GM23248 (cell line): ENCODE results near the gene TMEM259. TPM values are rescaled to one million over a fixed set of nuclear protein-coding genes. Genes with fewer than 3 reads are reported as not detected.
A peak's percentile ranks its signal among the peaks of the same experiment; 100 is the strongest.

Experiments
- DNase-seq: peaks from one replicate; pipeline ENCODE4 v3.0.0-alpha.2; 2015
- H2AFZ ChIP-seq: fragments of 200-600 bp; sonication (generic); 2 replicates; pipeline ENCODE4 v1.6.1; 2016; ENCODE audit warnings: antibody characterized with exemption
- H3F3A ChIP-seq: fragments of 200-600 bp; sonication (generic); 2 replicates; pipeline ENCODE4 v1.6.1; 2016; ENCODE audit warnings: mild to moderate bottlenecking, antibody characterized with exemption, mixed run types; ENCODE audit not compliant: insufficient read depth
- H3K27ac ChIP-seq: fragments of 200-600 bp; sonication (generic); 2 replicates; pipeline ENCODE4 v1.5.1; 2016; ENCODE audit warnings: mild to moderate bottlenecking
- H3K27me3 ChIP-seq: fragments of 200-600 bp; sonication (generic); replicated peaks from 2 replicates; pipeline ENCODE4 v1.6.1; 2016; ENCODE audit warnings: mild to moderate bottlenecking; ENCODE audit not compliant: insufficient read depth
- H3K36me3 ChIP-seq: fragments of 200-600 bp; sonication (generic); 2 replicates; pipeline ENCODE4 v1.6.1; 2016; ENCODE audit warnings: low read depth, mild to moderate bottlenecking
- H3K4me1 ChIP-seq: fragments of 200-600 bp; sonication (generic); 2 replicates; pipeline ENCODE4 v1.6.1; 2016; ENCODE audit warnings: mild to moderate bottlenecking; ENCODE audit not compliant: insufficient read depth
- H3K4me2 ChIP-seq: fragments of 200-600 bp; sonication (generic); one replicate; pipeline ENCODE4 v1.6.1; 2016; ENCODE audit warnings: mild to moderate bottlenecking; ENCODE audit not compliant: unreplicated experiment
- H3K4me3 ChIP-seq: fragments of 200-600 bp; sonication (generic); 2 replicates; pipeline ENCODE4 v1.5.1; 2016; ENCODE audit warnings: mild to moderate bottlenecking
- H3K79me2 ChIP-seq: fragments of 200-600 bp; sonication (generic); 2 replicates; pipeline ENCODE4 v1.6.1; 2016; ENCODE audit warnings: mild to moderate bottlenecking; ENCODE audit not compliant: insufficient read depth
- H3K9ac ChIP-seq: fragments of 200-600 bp; sonication (generic); 2 replicates; pipeline ENCODE4 v1.6.1; 2016; ENCODE audit warnings: mild to moderate bottlenecking
- H3K9me2 ChIP-seq: fragments of 200-600 bp; sonication (generic); 2 replicates; pipeline ENCODE4 v1.6.1; 2016; ENCODE audit warnings: mixed run types, mild to moderate bottlenecking, moderate library complexity; ENCODE audit not compliant: insufficient read depth
- H3K9me3 ChIP-seq: fragments of 200-600 bp; sonication (generic); one replicate; pipeline ENCODE4 v1.6.1; 2017; ENCODE audit warnings: low read depth
- H4K20me1 ChIP-seq: fragments of 200-600 bp; sonication (generic); 2 replicates; pipeline ENCODE4 v1.6.0; 2016; ENCODE audit not compliant: insufficient read depth
- EZH2 ChIP-seq: fragments of 200-600 bp; sonication (generic); IDR thresholded peaks from 2 replicates; pipeline ENCODE4 v1.6.1; 2018; ENCODE audit warnings: antibody characterized with exemption, mild to moderate bottlenecking; ENCODE audit not compliant: insufficient read depth, poor library complexity, severe bottlenecking
- EZH2phosphoT487 ChIP-seq: fragments of 200-600 bp; sonication (generic); IDR thresholded peaks from 2 replicates; pipeline ENCODE4 v1.6.1; 2018; ENCODE audit warnings: antibody characterized with exemption, moderate library complexity, mild to moderate bottlenecking, low read depth; ENCODE audit not compliant: insufficient read depth
- WGBS, 2 experiments: methylation state at CpG; one replicate each; pipeline ENCODE4 v1.1.6; 2015 to 2017; ENCODE audit warnings: low lambda C conversion rate in 2 of 2, low coverage in 1 of 2; ENCODE audit errors: missing lambda C conversion rate in 2 of 2; 5-methylcytosine and 5-hydroxymethylcytosine counted together
- in situ Hi-C: fragments of 300-500 bp; cut with MboI; formaldehyde crosslinking; loops from 2 replicates; pipeline ENCODE4 v1.15.0; 2020
- polyA plus RNA-seq: library from polyadenylated mRNA; unstranded; fragments of >200 nt; fragmentation: Nextera tagmentation; extraction: Ambion mirVana; gene quantifications from 2 replicates; pipeline ENCODE4 v1.2.1, GENCODE V29; 2016
- total RNA-seq: library from RNA; depleted of rRNA; stranded (reverse); fragments of >200 nt; shearing (Covaris generic); gene quantifications from 2 replicates; pipeline ENCODE4 v1.2.3, GENCODE V29; 2014

TMEM259 gene
- total and polyA plus RNA-seq, 2 experiments from 2014 or later, result 79.7 to 132 TPM

- no peak for DNase-seq
- in situ Hi-C loops, result no loop called here
- H3K9me3 ChIP-seq, result no peaks in the 10 kb centered on the region
- H3K9me2 ChIP-seq, result no peaks in the 10 kb centered on the region
- no peak overlapping the region for H3K4me3 ChIP-seq
- H4K20me1 ChIP-seq, result no peaks in the 10 kb centered on the region
- 95 to 98% methylated on average over 9 to 24 of the region's 24 CpGs for WGBS, 2 experiments
- H3K79me2 ChIP-seq, result no peaks in the 10 kb centered on the region
- no peak overlapping the region for H2AFZ ChIP-seq
- peaks cover 44% of the 10 kb centered on the region for H3K36me3 ChIP-seq
- H3K4me2 ChIP-seq, result no peak overlapping the region
- no peak overlapping the region for H3K9ac ChIP-seq
- H3F3A ChIP-seq, result no peaks in the 10 kb centered on the region
- no peak overlapping the region for H3K27ac ChIP-seq
- H3K4me1 ChIP-seq, result no peaks in the 10 kb centered on the region
- TF ChIP-seq EZH2phosphoT487 (no peak), EZH2 (no peak)
- H3K27me3 ChIP-seq, result no peaks in the 10 kb centered on the region
Measured at GRCh38 chr19:971795-972194, 49.1 kb downstream of the TMEM259 start.

GRCh38 chr19:970695-971094 is 50.2 kb downstream of the TMEM259 start:
- H3K9me3 ChIP-seq, result no peaks in the 10 kb centered on the region
- no peaks in the 10 kb centered on the region for H4K20me1 ChIP-seq
- no peak overlapping the region for H3K4me3 ChIP-seq
- no peaks in the 10 kb centered on the region for H3F3A ChIP-seq
- no peak overlapping the region for H3K9ac ChIP-seq
- TF ChIP-seq EZH2phosphoT487 (no peak), EZH2 (no peak)
- no peaks in the 10 kb centered on the region for H3K27me3 ChIP-seq
- in situ Hi-C loops, result no loop called here
- no peaks in the 10 kb centered on the region for H3K9me2 ChIP-seq
- no peaks in the 10 kb centered on the region for H3K4me1 ChIP-seq
- no peak overlapping the region for H3K4me2 ChIP-seq
- H3K27ac ChIP-seq, result no peak overlapping the region
- H2AFZ ChIP-seq, result no peak overlapping the region
- DNase-seq, result peak; percentile 26
- H3K36me3 ChIP-seq, result peaks cover 47% of the 10 kb centered on the region
- 95 to 96% methylated on average over 14 of the region's 14 CpGs for WGBS, 2 experiments
- H3K79me2 ChIP-seq, result no peaks in the 10 kb centered on the region

GRCh38 chr19:966485-967088 is 54.3 kb downstream of the TMEM259 start:
- DNase-seq, result no peak
- Histone ChIP-seq H3K9ac (no peak overlapping the region), H2AFZ (no peak overlapping the region), H3K9me3 (no peaks in the 10 kb centered on the region), H4K20me1 (no peaks in the 10 kb centered on the region), H3K4me3 (no peak overlapping the region), H3K9me2 (no peaks in the 10 kb centered on the region), H3K36me3 (peaks cover 51% of the 10 kb centered on the region), H3K79me2 (peaks cover 14% of the 10 kb centered on the region; the same call in 1 of the 2 replicates), H3K4me1 (peaks cover 3% of the 10 kb centered on the region; the same call in 1 of the 2 replicates), H3K4me2 (no peak overlapping the region), H3K27ac (no peak overlapping the region), H3F3A (no peaks in the 10 kb centered on the region), H3K27me3 (no peaks in the 10 kb centered on the region)
- no peak for TF ChIP-seq EZH2phosphoT487
- TF ChIP-seq EZH2, result no peak
- WGBS, 2 experiments, result 93 to 97% methylated on average over 17 of the region's 17 CpGs
- in situ Hi-C loops, result no loop called here

GRCh38 chr19:964761-965694 is 55.9 kb downstream of the TMEM259 start:
- Histone ChIP-seq H2AFZ (no peak overlapping the region), H3K4me1 (peaks cover 3% of the 10 kb centered on the region; the same call in 1 of the 2 replicates), H3K36me3 (peaks cover 36% of the 10 kb centered on the region), H3K27ac (no peak overlapping the region), H3K4me3 (no peak overlapping the region), H4K20me1 (no peaks in the 10 kb centered on the region), H3K9me2 (no peaks in the 10 kb centered on the region), H3K9me3 (no peaks in the 10 kb centered on the region), H3F3A (no peaks in the 10 kb centered on the region), H3K27me3 (no peaks in the 10 kb centered on the region), H3K9ac (no peak overlapping the region), H3K79me2 (peaks cover 21% of the 10 kb centered on the region), H3K4me2 (no peak overlapping the region)
- 97 to 99% methylated on average over 19 of the region's 19 CpGs for WGBS, 2 experiments
- peak; percentile 26 for DNase-seq
- no peak for TF ChIP-seq EZH2phosphoT487
- in situ Hi-C loops, result no loop called here
